PFSK-1 (cell line): ENCODE results near the gene PHLDB1.

Experiments
- FOXP2 ChIP-seq: optimal IDR thresholded peaks from 2 replicates; pipeline ENCODE3; 2011; ENCODE audit warnings: borderline replicate concordance, control low read depth, inconsistent platforms; ENCODE audit not compliant: insufficient read depth; ENCODE audit errors: extremely low read length, extremely low read depth
- POLR2AphosphoS5 ChIP-seq: IDR thresholded peaks from 2 replicates; pipeline ENCODE4 v1.6.1; 2012; ENCODE audit warnings: low read depth, mild to moderate bottlenecking, control low read depth, low read length, moderate library complexity
- REST ChIP-seq, 2 experiments: IDR thresholded peaks; 2 replicates each; pipeline versions ENCODE4 v1.6.1 to v1.8.0; 2011 to 2012; ENCODE audit warnings: low read depth in 2 of 2, low read length in 2 of 2, control low read depth in 1 of 2, inconsistent platforms in 1 of 2, mild to moderate bottlenecking in 1 of 2, moderate library complexity in 1 of 2; ENCODE audit not compliant: insufficient read depth in 1 of 2
- SIN3A ChIP-seq: IDR thresholded peaks from 2 replicates; pipeline ENCODE4 v1.6.1; 2012; ENCODE audit warnings: mild to moderate bottlenecking, low read length, moderate library complexity, borderline replicate concordance; ENCODE audit not compliant: insufficient read depth
- TAF1 ChIP-seq: IDR thresholded peaks from 2 replicates; pipeline ENCODE4 v1.6.1; 2012; ENCODE audit warnings: low read length, control low read depth, borderline replicate concordance; ENCODE audit not compliant: insufficient read depth

PHLDB1 gene

GRCh38 chr11:118672846-118673245 lies 65.4 kb downstream of the PHLDB1 start:
- TF ChIP-seq POLR2AphosphoS5 (no peak), FOXP2 (no peak), SIN3A (no peak), TAF1 (no peak), REST (IDR thresholded peaks at IDR 0.05; ENCODE audit: insufficient read depth in 1 of 2, low read depth in 2 of 2, low read length in 2 of 2) (no peak)

DNA sequence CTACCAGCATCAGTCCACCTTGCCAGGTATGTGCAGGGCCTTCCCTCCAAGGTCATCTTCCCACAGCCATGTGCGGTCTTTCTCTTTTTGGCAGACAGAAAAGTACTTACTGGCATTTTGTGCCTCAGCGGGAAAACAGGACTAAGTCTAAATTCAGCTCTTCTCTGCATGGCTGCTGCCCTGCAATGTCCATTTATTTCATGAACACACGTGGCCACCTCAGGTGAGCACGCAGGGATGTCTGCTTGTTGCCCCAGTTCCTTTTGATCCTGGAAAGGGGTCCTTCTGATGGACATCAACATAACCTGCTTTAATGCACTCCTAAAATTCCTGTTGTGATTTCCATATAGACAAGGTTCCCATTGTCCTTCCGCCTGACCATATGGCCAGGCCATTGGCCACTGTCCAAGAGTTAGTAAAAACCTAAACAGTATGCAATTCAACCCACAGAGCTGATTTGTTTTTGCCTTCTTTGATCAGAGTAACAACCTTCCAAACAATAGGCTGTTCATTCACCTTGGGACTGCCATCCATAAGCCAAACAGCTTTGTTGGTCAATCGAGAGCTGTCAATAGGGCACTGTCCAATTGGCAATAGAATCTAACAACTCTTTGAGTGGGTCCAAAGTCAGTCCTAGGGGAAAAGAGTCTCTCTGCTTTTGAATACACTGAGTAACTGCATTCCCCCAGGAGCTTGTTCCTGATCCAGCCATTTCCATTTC lies 66.1 kb downstream of the PHLDB1 start:
- TF ChIP-seq TAF1 = no peak
- TF ChIP-seq POLR2AphosphoS5 = no peak
- no peak for TF ChIP-seq SIN3A
- TF ChIP-seq REST (IDR thresholded peaks at IDR 0.05; ENCODE audit: insufficient read depth in 1 of 2, low read depth in 2 of 2, low read length in 2 of 2) = no peak
- TF ChIP-seq FOXP2 = no peak

DNA sequence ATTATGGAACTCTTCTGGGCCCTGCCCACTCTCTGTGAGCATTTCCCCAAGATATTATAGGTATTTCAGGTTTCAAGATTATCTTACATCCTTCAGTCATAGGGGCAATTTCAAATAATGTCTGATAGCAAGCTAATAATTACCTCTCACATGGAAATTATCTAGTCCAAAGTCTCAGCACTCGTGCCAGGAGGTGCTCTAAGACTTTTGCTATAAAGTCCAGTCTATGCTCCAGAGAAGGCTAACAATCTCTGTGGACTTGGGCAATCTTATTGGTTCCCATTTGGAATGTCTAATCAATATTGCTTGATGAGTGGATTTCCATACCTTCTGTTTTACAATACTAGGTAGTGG lies 66.6 kb downstream of the PHLDB1 start:
- TF ChIP-seq REST (IDR thresholded peaks at IDR 0.05; ENCODE audit: insufficient read depth in 1 of 2, low read depth in 2 of 2, low read length in 2 of 2) (no peak), SIN3A (no peak), POLR2AphosphoS5 (no peak), TAF1 (no peak), FOXP2 (no peak)

DNA sequence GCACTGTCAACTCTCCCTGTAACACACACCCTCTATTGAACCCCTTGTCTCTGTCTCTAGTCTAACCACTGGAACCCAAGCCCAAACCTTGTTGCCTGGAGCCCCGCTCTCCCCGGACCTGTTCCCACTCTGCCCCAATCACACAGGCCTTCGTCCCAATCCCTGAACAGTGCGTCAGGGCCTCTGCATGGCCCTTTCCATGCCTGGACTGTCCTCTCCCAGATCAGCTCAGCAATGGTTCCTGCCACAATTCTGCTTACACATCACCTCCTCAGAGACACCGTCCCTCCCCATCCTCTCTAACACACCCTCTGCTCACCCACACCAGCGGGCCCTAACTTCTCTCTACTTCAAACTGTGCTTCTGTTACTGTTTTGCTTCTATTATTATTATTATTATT lies 70.6 kb downstream of the PHLDB1 start:
- TF ChIP-seq SIN3A (no peak), POLR2AphosphoS5 (no peak), REST (IDR thresholded peaks at IDR 0.05; ENCODE audit: insufficient read depth in 1 of 2, low read depth in 2 of 2, low read length in 2 of 2) (no peak), FOXP2 (no peak), TAF1 (no peak)

GRCh38 chr11:118679483-118679882 lies 72.1 kb downstream of the PHLDB1 start, which contains the start of gene TREH:
Gene TREH (minus strand): TSS chr11:118679650. CDS start chr11:118679627, 23 bp downstream.
- no peak for TF ChIP-seq SIN3A
- TF ChIP-seq POLR2AphosphoS5 = no peak
- no peak for TF ChIP-seq FOXP2
- TF ChIP-seq TAF1 = no peak
- no peak for TF ChIP-seq REST (IDR thresholded peaks at IDR 0.05; ENCODE audit: insufficient read depth in 1 of 2, low read depth in 2 of 2, low read length in 2 of 2)
